Effector CD8-positive, alpha-beta T cell (primary cell): ENCODE data around the gene TMC3.
"Not testable (repeated sequence)": the region's sequence is repeated elsewhere in the genome, so short reads cannot be mapped to it uniquely, and the experiment has no call there.

ENCODE experiments used
- DNase-seq: peaks from one replicate; lab custom pipeline; 2025; lab: John Stamatoyannopoulos, UW
- total RNA-seq, 4 experiments: gene quantifications; one replicate each; lab custom pipeline; 2026; lab: John Stamatoyannopoulos, UW

TMC3 gene
- total RNA-seq: 0 reads per million in 4 experiments

GRCh38 chr15:81373775-81374395, at the start of gene TMC3:
TSS of gene TMC3 (minus strand) at chr15:81374213. CDS start at chr15:81374077, 136 bp downstream.
- DNase-seq: no peak

- DNase-seq: no peak
Measured at GRCh38 chr15:81421461-81421860, 47.4 kb upstream of the TMC3 start.

GRCh38 chr15:81419332-81419943, 45.4 kb upstream of the TMC3 start:
- no peak for DNase-seq

GRCh38 chr15:81418891-81419290, 44.9 kb upstream of the TMC3 start:
- no peak for DNase-seq

- no peak for DNase-seq
Measured at GRCh38 chr15:81418444-81418843, 44.4 kb upstream of the TMC3 start.

- not testable (repeated sequence) for DNase-seq
Measured at GRCh38 chr15:81414274-81414968, 40.4 kb upstream of the TMC3 start.

- DNase-seq: no peak
Measured at GRCh38 chr15:81413851-81414250, 39.8 kb upstream of the TMC3 start.

GRCh38 chr15:81411969-81412633, 38.1 kb upstream of the TMC3 start:
- no peak for DNase-seq

- DNase-seq: no peak
Measured at GRCh38 chr15:81411051-81411450, 37.0 kb upstream of the TMC3 start.

GRCh38 chr15:81410318-81410753, 36.3 kb upstream of the TMC3 start:
- no peak for DNase-seq

GRCh38 chr15:81407718-81408117, 33.7 kb upstream of the TMC3 start:
- no peak for DNase-seq

- DNase-seq: no peak
Measured at GRCh38 chr15:81407176-81407575, 33.2 kb upstream of the TMC3 start.

- no peak for DNase-seq
Measured at GRCh38 chr15:81400640-81401236, 26.7 kb upstream of the TMC3 start.

GRCh38 chr15:81398910-81399551, 25.0 kb upstream of the TMC3 start:
- no peak for DNase-seq

GRCh38 chr15:81398456-81398855, 24.4 kb upstream of the TMC3 start:
- DNase-seq: no peak

- DNase-seq: no peak
Measured at GRCh38 chr15:81394603-81395002, 20.6 kb upstream of the TMC3 start.

GRCh38 chr15:81391657-81392056, 17.6 kb upstream of the TMC3 start:
- DNase-seq: no peak

GRCh38 chr15:81388436-81388770, 14.4 kb upstream of the TMC3 start:
- no peak for DNase-seq

GRCh38 chr15:81387621-81388435, 13.8 kb upstream of the TMC3 start:
- DNase-seq: no peak

GRCh38 chr15:81386947-81387346, 12.9 kb upstream of the TMC3 start:
- no peak for DNase-seq

GRCh38 chr15:81385721-81386076, 11.7 kb upstream of the TMC3 start:
- no peak for DNase-seq
